SKM-1 (cell line): ENCODE measurements around the gene SOX8.
A peak's percentile ranks its signal among the peaks of the same experiment; 100 is the strongest.
"Not testable (repeated sequence)": the region's sequence is repeated elsewhere in the genome, so short reads cannot be mapped to it uniquely, and the experiment has no call there.

Source experiments
- DNase-seq: peaks from one replicate; lab custom pipeline; 2025; ENCODE audit not compliant: unreplicated experiment; lab: John Stamatoyannopoulos, UW

Gene SOX8

GRCh38 chr16:953818-954217 is 27.8 kb upstream of the SOX8 start:
- DNase-seq: not testable (repeated sequence)

GRCh38 chr16:955766-956165 is 25.8 kb upstream of the SOX8 start:
- not testable (repeated sequence) for DNase-seq

GRCh38 chr16:959232-960040 is 22.1 kb upstream of the SOX8 start:
- no peak for DNase-seq

- DNase-seq: no peak
These were observed 19.2 kb upstream of the SOX8 start for GRCh38 chr16:962366-962765.

GRCh38 chr16:962901-963814 is 18.4 kb upstream of the SOX8 start:
- DNase-seq: no peak

- no peak for DNase-seq
These were observed 17.7 kb upstream of the SOX8 start for GRCh38 chr16:963913-964312.

- no peak for DNase-seq
These were observed 17.1 kb upstream of the SOX8 start for GRCh38 chr16:964356-965035.

GRCh38 chr16:965036-965395 is 16.6 kb upstream of the SOX8 start:
- DNase-seq: no peak

- no peak for DNase-seq
These were observed 16.1 kb upstream of the SOX8 start for GRCh38 chr16:965487-965886.

GRCh38 chr16:966035-966434 is 15.5 kb upstream of the SOX8 start:
- DNase-seq: no peak

- DNase-seq: no peak
These were observed 15.1 kb upstream of the SOX8 start for GRCh38 chr16:966505-966904.

GRCh38 chr16:967077-967541 is 14.5 kb upstream of the SOX8 start:
- DNase-seq: no peak

GRCh38 chr16:967546-968295 is 13.8 kb upstream of the SOX8 start:
- no peak for DNase-seq

- no peak for DNase-seq
These were observed 12.9 kb upstream of the SOX8 start for GRCh38 chr16:968620-969019.

GRCh38 chr16:969508-970385 is 11.8 kb upstream of the SOX8 start:
- no peak for DNase-seq

GRCh38 chr16:970386-970765 is 11.2 kb upstream of the SOX8 start:
- DNase-seq: no peak

- DNase-seq: peak; percentile 76
These were observed 10.6 kb upstream of the SOX8 start, which contains the start of gene LMF1 for GRCh38 chr16:970766-971581. Gene LMF1, minus strand, starts transcription at chr16:970984. Its CDS starts 4 bp downstream, at chr16:970980.

- no peak for DNase-seq
These were observed 10.0 kb upstream of the SOX8 start for GRCh38 chr16:971582-971905.

- DNase-seq: no peak
These were observed 9.6 kb upstream of the SOX8 start for GRCh38 chr16:971981-972315.
